ENCODE measurements around the gene GINS3. TPM values are rescaled to one million over a fixed set of nuclear protein-coding genes. Genes with fewer than 3 reads are reported as not detected.

GINS3 gene
- 4.1 and 4.3 TPM in 2 replicates for total RNA-seq

GRCh38 chr16:58392215-58393137, at the start of gene GINS3:
GINS3 (plus strand) TSS chr16:58392471; CDS start chr16:58392602, 131 bp downstream.

Other genes starting within 250 kb of the GINS3 start
- 19.8 and 21.8 TPM in 2 replicates for gene CSNK2A2, start 194.4 kb upstream of the GINS3 start, total RNA-seq
- gene PRSS54, start 97.4 kb upstream of the GINS3 start, total RNA-seq = not detected in 2 replicates
- 11.0 and 18.8 TPM in 2 replicates for gene NDRG4, start 107.7 kb downstream of the GINS3 start, total RNA-seq
- gene SETD6, start 123.0 kb downstream of the GINS3 start, total RNA-seq = 7.9 and 11.2 TPM in 2 replicates
- gene CNOT1, start 237.4 kb downstream of the GINS3 start, total RNA-seq = 73.3 and 120 TPM in 2 replicates